NK-92 treated with Interleukin-12 subunit alpha and Interleukin-12 subunit beta, amount 100 ng/mL, for 24 hours (cell line): ENCODE data around the gene TEX47.

ENCODE experiments used
- DNase-seq: peaks from one replicate; lab custom pipeline; 2025; lab: John Stamatoyannopoulos, UW

TEX47 gene

DNA sequence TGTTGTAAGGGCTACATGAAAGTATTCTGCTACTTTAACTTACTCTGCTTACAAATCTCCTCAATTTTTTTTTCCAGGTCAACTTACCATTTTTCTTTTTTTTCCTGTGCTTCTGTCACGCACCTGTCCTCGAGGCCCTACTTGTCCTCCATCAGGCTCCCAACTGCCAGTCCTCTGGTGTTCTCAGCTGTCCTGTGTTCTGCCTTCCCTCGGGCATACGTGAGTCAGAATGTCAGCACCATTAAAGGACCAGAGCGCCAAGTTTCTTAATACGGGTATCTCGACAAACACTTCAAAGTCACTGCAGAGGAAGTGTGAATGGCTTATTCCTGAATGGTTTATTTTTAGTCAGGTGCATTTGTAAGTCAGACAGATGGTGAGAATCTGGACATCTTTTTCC lies at the start of gene TEX47:
Gene TEX47 (minus strand): TSS at position 185 of the 400 bp plus-strand sequence. CDS start 795 bp downstream, outside the sequence.
- no peak for DNase-seq

DNA sequence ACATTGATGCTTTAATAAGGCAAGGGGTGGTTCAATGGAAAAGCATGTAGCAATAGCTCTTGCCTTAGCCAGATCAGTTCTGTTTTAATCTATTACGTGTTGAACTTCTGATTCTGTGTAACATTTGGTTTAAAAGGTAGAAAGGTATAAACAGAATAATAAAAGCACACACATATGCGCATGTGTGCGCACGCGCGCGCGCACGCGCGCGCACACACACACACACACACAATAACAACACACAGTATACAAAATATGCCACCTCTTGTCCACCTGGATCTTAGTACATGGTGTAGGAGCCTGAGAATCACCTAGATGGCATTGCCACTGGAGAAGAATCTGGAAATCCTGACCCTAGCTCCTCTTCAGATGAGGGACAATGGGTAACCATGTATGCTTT lies 49.6 kb upstream of the TEX47 start:
- no peak for DNase-seq

DNA sequence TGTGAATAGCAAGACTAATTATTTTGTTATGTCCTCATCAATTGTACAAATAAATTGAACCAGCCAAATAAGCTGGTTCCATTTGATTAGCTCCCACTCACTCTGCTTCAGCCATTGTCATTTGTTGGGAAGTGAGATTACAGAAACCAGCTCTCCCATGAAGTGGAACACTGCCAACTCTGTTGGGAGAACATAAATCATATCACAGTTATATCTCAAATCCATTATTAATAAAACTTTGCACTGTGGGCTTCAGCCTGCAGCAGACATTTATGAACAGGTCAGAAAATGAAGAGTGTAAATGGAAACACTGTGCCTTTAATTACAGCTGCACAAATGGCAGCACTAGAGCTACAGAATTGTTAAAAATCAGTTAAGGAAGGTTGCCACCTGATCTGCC lies 46.7 kb upstream of the TEX47 start:
- no peak for DNase-seq

DNA sequence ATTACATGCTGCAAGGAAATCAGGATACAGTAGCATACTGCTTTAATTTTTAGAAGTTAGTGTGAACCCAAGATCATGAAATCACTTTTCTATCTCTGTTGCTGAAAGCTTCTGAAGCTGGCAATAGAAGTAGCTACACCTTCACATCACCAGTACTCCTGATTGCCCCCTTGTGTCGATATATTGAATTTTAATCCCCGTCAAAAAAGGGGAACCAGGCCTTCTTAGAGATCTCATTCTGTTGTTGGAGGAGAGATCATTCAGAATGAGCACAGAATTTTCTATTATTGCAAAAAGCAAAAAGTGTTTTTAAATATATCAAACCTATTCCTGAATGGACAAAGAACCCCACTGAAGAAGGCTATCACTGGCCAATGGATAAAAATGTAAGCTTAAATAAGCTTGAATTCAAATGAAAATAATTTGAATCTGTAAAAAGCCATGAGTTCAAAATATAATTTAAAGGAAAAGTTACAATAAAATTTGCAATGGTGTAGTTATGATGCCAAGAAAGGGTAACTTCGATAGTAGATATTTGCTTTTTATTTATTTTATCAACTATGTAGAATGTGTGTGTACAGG lies 39.7 kb upstream of the TEX47 start:
- DNase-seq: no peak

DNA sequence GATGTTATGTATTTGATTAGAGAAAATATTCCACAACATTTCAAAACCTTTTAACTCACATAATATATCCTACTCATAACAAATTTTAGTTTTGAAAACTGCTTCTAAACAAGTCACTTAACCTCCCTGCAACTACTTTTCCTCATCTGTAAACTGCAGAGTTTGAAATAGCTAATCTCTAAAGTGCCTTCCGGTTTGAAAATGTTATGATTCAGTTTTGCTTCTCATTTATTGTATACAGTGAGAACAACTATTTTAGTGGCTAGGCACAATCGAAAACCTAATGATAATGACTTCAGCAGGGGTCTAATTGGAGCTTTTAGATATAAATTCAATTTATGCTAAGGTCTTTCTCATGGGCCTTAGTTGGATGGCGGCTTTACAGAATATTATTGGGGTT lies 30.7 kb upstream of the TEX47 start:
- no peak for DNase-seq

DNA sequence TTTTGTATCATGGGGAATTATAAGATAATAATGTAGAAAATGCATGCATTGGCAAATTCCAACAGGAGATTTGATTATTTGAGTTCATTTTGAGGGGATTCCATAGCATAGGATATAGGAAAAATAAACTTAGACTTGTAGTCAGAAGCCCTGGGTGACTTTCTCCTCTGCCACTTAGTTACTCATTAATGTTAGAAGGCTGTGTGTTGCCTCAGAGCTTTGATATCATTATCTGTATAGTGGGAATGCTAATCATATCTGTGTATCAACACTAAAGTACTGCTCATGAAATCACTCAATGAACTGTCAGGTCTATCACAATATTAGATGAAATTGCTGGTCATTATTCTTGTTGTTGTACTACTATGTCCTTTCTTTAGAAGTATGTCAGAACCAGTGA lies 23.0 kb upstream of the TEX47 start:
- DNase-seq: no peak

DNA sequence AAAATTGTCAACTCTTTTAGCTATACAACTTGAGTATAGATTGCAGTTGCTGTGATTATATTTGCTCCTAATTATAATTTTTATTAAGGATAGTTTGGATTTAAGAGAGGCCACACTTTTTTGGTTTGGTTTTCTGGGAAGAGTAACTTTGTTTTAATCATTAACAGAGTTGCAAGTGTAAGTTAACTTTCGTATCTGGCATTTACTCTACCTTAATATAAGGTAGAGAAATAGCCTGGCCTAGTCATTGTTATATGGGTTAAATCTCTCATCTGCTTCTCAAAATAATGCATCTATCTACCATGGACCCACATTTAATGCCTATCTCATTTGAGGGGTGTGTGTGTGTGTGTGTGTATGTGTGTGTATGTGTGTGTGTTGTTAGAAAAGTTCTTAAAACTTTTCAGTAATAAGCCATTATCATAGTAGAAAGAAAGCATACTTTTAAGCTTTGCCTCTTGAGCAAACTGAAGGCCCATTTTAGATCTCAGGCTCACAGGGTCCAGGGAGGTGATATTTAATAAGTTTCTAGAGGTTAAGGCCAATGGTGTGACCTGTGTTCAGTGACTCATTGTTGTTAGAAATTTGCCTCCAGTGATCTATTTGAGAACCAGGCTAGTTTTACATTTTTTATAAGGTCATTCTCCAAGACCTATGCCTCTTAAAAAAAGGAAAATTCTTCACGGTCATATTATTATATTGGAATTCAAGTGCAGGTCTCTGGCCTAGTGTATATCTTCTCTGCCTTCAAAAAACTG lies 10.9 kb upstream of the TEX47 start:
- DNase-seq: no peak

DNA sequence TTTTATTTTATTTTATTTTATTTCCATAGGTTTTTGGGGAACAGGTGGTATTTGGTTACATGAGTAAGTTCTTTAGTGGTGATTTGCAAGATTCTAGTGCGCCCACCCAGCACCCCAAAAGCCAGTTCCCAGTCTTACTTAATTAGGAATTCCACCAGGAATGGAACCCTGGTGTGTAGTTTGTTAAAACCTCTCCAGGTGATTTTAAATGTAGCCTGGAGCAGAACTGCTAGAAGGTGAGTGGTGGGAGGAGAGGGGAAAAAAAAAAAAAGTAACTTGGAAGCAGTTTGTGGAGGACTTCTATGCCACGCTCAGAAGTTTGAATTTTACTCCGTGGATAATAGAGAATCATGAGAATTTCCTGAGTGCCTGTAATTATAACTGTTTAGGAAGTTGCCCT lies 5.5 kb upstream of the TEX47 start:
- DNase-seq: no peak

DNA sequence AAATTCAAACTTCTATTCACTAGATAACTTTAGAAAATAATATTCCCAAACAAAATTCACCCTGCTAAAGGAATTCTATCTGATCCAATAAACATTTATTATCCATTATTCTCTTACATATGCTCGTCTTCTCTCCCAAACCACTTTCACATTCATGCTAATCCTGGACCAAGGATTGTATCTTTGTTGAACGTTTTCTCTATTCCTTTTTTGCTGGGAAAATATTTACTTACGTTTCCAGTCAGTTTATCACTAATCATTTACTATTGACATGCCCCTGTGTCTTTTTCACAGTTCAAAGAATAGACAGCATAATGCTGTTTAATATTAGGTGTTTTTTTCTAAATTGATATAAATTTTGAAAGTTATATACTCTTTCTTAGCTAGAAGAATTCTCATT lies 3.2 kb downstream of the TEX47 start:
- no peak for DNase-seq

DNA sequence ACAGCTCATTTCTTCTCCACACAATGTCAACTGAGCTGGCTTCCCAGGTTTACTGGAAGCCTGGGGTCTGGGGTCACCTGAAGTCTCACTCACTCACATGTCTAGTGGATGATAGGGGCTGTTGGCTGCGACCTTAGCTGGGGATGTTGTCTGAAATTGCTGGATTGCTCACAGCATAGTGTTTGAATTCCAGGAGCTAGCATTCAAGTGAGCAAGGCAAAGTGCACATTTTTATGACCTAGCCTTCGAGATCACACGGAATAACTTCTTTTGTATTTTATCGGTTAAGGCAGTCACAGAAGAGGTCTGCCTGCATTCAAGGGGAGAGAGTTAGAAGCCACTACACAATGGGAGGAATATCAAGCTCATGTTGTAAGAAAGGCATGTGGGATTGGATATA lies 3.6 kb downstream of the TEX47 start:
- DNase-seq: no peak

DNA sequence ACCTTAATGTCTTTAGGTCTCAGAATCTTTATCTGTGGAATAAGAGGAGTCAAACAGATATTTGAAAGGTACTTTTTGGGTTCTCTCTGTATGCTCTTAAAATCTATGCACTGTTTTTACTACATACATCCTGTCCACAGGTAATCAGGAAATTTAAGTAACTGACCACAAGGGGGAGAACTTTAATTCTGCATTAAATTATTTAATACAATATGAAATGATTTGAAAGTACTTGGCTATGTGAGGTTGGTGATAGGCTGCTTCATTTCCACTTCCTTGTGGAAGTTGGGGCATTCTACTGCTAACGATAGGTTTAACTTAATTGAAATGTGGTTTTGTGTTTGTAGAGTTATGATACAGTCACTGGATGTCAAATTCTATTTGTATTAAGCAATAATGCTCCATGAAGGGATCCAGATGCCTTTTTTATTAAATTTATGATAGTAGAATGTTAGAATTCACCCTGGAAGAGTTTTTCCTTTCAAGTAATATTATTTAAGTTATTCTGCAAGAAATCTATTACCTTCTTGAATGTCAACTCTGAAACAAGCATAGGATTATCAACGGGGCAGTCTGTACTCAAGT lies 6.0 kb downstream of the TEX47 start:
- DNase-seq: no peak

DNA sequence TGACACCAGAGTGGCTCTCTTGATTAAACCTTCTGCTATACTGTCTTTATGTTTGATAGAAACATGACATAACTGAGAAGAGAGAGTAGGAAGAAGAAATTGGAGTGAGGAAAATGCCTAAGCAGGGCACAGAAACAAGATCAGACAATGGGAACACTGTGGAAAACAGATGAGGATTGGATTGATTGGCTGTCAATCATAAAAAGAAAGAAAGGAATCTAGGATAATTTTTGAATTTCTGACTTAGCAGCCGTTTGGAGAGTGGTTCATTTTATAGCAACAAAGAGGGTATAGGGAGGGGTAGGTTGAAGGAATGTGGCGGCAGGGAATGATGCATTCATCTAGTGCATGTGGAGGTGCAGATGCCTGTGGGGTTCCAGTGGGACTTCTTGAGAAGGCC lies 7.8 kb downstream of the TEX47 start:
- no peak for DNase-seq

DNA sequence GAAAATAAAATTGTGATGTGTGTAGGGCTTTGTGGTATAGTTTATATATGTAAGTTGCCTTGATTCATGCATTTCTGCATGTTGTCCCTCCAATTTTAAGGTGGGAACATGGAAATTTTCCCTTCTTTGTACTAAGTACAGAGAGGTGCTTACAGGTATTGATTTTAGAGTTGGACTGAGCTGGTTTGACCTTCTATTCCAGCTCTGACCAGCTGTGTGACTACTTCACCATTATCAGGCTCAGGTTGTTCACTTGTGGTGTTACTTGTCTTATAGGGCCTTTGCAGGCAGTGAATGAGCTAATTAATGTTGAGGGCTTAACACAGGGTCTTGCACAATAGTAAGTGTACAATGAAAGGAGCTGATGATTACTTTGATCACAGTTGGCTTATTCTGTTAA lies 19.7 kb downstream of the TEX47 start:
- no peak for DNase-seq

DNA sequence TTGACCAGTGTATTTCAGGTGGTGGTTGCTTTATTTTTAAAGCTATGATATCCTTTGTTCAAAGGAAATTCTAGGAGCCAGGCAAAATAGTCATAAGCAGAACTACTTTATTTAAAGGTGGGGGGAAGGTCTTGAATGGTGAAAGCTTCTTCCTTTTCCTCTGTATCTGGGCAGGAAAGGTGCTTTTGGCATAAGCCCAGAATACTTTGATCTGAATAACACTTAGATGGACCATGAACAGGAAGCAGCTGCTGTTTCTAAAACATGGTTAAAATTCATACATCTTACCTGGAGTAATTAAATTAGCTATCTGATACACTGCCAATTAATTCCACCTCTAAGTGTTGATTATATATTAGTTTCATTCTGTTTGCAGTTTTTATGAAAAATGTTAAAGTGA lies 22.8 kb downstream of the TEX47 start:
- no peak for DNase-seq

DNA sequence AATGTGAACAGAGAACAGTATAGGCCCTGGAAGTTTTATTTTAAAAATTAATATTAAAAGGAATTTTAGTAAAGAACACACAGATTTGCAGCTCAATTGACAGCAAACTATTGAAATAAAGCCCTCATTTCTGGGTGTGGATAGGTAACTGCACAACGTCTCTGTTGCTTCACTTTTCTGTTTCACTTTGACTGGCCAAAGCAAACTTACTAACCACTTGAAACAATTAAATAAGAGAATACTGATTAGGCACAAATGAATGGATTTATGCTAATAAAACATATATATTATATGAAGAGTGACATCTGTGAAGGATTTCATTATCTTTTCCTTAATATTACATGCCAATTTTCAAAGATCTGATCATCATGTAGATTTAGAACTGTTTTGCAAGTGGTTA lies 24.1 kb downstream of the TEX47 start:
- no peak for DNase-seq

DNA sequence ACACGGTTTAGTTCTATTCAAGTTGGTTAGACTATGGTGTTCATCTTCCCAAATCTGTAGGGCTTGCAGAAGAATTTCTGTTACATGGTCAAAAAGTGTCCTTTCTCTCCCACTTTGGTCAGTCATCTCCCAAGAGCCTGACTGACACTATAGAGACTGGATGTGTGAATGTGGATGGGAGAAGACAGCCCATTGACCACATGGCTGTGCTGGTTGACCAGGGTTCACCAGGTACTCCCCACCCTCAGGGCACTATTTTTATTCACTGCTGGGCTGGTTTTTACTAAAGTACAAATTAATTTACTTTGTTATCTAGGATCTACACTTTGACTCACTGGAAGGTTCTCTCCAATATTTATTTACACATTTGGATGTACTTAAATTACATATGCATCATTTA lies 33.8 kb downstream of the TEX47 start:
- DNase-seq: no peak

DNA sequence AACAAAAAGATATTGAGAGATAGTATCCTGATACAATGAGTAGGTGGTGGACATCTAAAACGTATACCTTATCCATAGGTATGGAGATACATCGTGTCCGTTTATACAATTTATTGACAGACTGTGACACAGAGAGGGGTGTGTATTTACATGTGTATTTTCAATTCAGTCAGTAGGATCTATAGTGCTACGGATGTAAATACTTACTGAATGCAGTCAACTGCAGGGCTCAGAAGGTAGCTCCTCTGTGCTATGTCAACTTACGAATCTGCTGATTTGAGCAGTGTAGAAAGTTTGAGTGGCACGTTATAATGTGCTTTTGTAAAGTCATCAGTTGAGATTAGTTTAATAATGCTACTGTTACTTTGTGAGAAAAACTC lies 35.4 kb downstream of the TEX47 start:
- no peak for DNase-seq

DNA sequence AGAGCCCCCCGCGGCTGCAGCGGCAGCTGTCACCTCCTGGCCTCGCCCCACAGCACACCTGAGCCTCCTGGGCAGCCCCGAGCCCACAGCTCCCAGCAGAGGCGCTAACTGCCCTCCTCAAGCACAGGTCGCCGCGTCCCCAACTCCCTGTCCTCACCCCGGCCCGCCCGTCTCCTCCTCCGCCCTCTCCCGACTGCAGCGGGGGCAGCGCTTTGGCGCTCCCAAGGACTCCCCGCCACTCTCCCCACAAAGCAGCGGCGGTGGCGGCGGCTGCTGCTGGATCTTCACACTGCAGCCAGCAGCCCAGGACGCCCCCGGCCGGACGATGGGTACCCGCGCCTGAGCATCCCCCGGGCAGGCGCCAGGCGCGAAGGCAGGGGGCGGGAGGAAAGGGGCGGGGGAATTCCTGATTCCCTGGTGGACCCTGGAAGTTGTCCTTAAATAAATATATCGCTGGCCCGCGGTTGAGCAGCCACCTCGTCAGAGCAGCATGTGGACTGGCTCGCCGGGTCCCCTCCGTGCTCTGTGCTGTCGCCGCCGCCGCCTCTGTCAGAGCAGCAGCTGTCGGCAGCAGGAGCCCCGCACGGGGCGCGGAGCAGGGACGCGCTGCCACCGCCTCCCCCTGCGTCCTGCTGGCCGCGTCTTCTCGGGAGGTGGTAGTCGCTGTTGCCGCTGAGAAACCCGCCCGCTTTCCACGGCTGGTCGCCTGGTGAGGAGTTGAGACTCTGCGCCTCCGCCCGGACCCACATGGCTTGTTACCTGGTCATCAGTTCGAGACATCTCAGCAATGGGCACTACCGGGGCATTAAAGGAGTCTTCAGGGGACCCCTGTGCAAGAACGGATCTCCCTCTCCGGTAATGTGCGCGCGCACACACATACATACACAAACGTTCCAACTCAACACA lies 36.1 kb downstream of the TEX47 start, which contains the start of gene ZNF804B:
Gene ZNF804B (plus strand): TSS at position 471 of the 906 bp plus-strand sequence. CDS start 277 bp downstream, at position 748.
- no peak for DNase-seq

DNA sequence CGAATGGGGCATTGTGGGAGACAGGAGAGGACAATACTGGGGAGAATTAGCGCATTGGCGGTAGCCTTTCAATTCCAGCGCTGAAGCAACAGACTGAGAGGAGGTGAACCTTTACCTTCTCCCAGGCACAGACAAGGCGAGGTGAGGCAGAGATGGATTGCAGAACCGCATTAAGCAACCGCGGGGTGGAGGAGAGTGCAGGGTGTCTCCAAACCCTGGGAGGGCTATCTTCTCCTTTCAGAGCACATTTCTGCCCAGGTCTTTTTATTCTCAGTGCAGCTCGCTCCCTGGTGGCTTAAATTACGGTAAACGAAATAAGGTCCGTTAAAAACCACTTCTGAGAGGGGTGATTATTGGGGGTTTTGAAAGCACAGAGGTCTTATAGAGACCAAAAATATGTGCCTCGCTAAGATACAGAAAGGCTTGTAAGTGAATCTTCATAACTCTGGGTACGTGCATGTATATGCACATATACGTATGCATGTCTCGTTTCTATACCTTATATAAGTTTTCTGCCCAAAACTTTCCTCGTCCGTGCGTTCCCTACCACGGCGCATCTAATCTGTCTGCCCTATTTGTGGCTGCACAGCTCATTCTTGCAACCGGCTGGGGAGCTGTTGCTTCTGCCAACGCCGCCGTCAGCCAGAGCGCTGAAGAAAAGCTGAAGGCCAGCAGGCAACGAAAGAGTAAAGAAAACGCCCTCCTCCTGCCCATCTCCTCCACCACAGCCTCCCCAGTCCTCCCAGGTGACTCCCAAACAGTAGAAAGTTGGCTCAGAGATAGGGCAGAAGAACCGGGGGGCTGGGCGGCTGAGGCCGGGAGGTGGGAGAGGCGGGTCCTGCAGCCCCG lies 36.9 kb downstream of the TEX47 start:
- DNase-seq: no peak

DNA sequence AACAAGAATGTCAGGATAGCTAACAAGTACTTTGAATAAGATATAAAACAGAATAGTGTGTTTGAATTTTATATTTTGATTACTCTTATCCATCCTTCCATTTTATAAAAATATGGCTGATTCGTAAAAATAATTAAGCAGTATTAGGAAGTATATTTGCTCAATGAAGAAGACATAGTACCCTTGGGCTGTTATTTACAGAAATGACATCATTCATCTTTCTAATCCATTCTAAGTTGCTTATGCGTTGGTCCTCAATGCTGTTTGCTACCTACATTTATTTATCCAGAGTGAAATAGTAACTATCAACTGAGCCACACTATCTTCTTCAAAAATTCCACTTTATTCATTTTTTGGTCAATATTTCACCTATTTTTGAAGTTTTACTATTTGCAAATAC lies 38.2 kb downstream of the TEX47 start:
- no peak for DNase-seq

DNA sequence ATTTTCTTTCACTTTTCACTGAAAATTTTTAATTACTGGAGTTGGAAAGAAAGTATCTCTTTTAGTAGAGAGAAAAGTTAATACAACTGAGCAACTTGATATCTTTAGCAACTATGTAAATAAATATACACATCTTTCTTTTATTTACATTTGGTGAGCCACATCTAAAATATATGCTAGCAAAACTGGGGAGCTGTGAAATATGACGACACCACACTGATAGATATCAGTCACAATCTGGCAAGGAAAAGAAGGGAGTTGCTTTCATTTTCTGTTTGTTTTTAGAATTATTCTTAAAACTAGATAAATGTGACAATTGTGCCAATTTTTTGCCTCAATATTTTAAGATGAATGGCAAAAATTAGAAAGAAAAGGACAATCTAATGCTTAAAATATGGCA lies 38.7 kb downstream of the TEX47 start:
- no peak for DNase-seq

DNA sequence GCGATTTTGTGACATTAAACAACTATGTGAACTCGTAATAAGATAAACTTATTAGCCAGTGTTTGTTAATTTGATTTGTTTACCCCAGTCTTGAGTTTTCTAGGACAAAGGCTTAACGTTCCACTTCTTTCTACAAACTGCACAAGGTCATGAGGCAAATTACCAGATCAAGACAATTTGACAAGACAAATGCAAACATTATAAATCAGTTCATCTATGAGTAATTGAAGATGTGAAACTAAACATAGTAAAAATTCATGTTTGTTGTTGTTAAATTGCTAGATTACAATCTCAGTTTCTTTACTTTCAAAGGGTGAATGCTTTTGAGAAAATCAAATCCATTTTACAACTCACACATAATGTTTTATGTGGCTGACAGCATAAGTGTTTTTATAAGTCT lies 49.4 kb downstream of the TEX47 start:
- DNase-seq: no peak
